ENCODE measurements around the gene CNNM4. TPM values are rescaled to one million over a fixed set of nuclear protein-coding genes. Genes with fewer than 3 reads are reported as not detected.

The CNNM4 gene
- polyA plus RNA-seq, 1 experiment: 7.2 TPM

GRCh38 chr2:96842600-96842999 is 81.9 kb downstream of the CNNM4 start:
- no peak for DNase-seq (ENCODE audit: low read depth)
- ChIA-PET POLR2A (interaction anchor here (0.7 kb wide), 1 partner anchor 330 kb away, joined by 6 read pairs; no protein-coding TSS in a partner anchor), CTCF (interaction anchor here (1.5 to 1.9 kb wide), 2 partner anchors 15 to 109 kb away, joined by 6 to 15 read pairs; partner anchors contain the start of gene ANKRD39)
- no peaks in the 10 kb centered on the region; the same call in 1 of the 2 replicates for H3K36me3 ChIP-seq (ENCODE audit: control insufficient read depth, insufficient read depth, low read length)
- H3K27me3 ChIP-seq (ENCODE audit: control insufficient read depth, insufficient read depth, low read length): no peaks in the 10 kb centered on the region
- no peak for TF ChIP-seq CTCF (IDR thresholded peaks at IDR 0.05; ENCODE audit: insufficient read depth, low read depth, low read length)
- no peak overlapping the region for H3K4me3 ChIP-seq (ENCODE audit: low read depth, low read length)

DNA sequence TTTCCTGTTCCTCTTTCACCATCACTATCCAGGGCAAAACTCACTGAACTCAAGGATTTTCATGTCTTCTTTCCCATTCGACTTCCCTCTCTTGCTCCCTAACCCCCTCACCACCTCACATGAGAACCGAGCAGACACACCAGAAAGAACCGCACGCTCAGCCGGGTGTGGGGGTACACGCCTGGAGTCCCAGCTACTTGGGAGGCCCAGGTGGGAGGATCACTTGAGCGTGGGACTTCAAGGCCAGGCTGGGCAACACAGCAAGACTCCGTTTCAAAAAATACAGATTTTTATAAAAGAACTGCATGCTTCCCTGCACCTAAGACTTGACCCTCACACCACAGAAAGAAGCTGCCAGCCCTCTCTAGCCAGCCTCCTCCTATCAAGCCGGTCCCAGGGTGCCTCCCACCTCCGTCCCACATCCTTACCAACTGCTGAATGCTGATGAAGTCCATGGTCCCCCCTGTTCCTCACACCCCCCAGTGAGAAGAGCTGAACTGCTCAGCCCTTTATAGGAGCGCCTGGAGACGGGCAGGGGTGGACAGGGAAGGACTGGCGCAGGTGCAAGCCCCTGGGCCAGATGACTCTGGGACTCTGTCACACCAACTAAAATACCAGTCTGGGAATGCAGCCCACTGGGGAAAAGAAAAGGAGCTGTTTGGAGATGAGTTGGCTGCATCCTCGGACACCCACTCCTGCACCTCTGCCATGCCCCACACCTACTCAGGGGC is 83.0 kb downstream of the CNNM4 start, which contains the start of gene ANKRD23:
ANKRD23 (minus strand) TSS at position 484 of the 731 bp plus-strand sequence; CDS start at position 455, 29 bp downstream.
- Histone ChIP-seq H3K36me3 (ENCODE audit: control insufficient read depth, insufficient read depth, low read length) (peaks cover 3% of the 10 kb centered on the region), H3K4me3 (ENCODE audit: low read depth, low read length) (no peak within 1 kb of the TSS), H3K27me3 (ENCODE audit: control insufficient read depth, insufficient read depth, low read length) (no peaks in the 10 kb centered on the region)
- POLR2A ChIA-PET: no interaction called here
- CTCF ChIA-PET: interaction anchor here (0.7 to 1.9 kb wide), 3 partner anchors 11 to 14 kb away, joined by 3 to 15 read pairs (median 4); partner anchors contain the start of gene ANKRD39
- TF ChIP-seq CTCF (IDR thresholded peaks at IDR 0.05; ENCODE audit: insufficient read depth, low read depth, low read length): no peak
- no peak for DNase-seq (ENCODE audit: low read depth)

GRCh38 chr2:96844405-96844808 is 83.7 kb downstream of the CNNM4 start:
- CTCF ChIA-PET: interaction anchor here (1.2 to 1.5 kb wide), 2 partner anchors 13 to 24 kb away, joined by 3 to 5 read pairs; partner anchors contain the start of gene ANKRD39
- Histone ChIP-seq H3K4me3 (ENCODE audit: low read depth, low read length) (no peak overlapping the region), H3K36me3 (ENCODE audit: control insufficient read depth, insufficient read depth, low read length) (peaks cover 3% of the 10 kb centered on the region), H3K27me3 (ENCODE audit: control insufficient read depth, insufficient read depth, low read length) (no peaks in the 10 kb centered on the region)
- POLR2A ChIA-PET: no interaction called here
- no peak for DNase-seq (ENCODE audit: low read depth)
- no peak for TF ChIP-seq CTCF (IDR thresholded peaks at IDR 0.05; ENCODE audit: insufficient read depth, low read depth, low read length)

GRCh38 chr2:96846825-96847224 is 86.1 kb downstream of the CNNM4 start:
- POLR2A ChIA-PET: no interaction called here
- DNase-seq (ENCODE audit: low read depth): no peak
- TF ChIP-seq CTCF (IDR thresholded peaks at IDR 0.05; ENCODE audit: insufficient read depth, low read depth, low read length): no peak
- H3K36me3 ChIP-seq (ENCODE audit: control insufficient read depth, insufficient read depth, low read length): peaks cover 8% of the 10 kb centered on the region
- CTCF ChIA-PET: no interaction called here
- H3K27me3 ChIP-seq (ENCODE audit: control insufficient read depth, insufficient read depth, low read length): no peaks in the 10 kb centered on the region
- H3K4me3 ChIP-seq (ENCODE audit: low read depth, low read length): no peak overlapping the region

DNA sequence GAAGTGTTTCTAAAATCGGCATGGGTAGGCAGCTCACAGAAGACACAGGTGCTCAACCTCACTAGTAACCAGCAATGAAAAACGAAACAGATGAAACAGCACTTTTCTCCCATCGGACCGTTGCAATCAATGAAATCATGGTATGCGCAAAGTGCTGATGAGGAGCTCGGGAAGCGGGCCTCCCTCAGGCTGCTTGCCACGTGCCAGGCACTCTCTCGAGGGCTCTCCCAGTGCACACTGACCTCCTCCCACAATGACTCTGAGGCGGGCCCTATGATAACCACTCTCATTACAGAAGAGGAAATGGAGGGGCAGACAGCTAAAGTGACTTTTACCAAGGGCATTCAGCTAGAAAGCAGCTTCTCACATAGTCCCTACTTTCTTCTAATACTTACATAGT is 86.9 kb downstream of the CNNM4 start:
- H3K36me3 ChIP-seq (ENCODE audit: control insufficient read depth, insufficient read depth, low read length): peaks cover 8% of the 10 kb centered on the region
- no peak overlapping the region for H3K4me3 ChIP-seq (ENCODE audit: low read depth, low read length)
- DNase-seq (ENCODE audit: low read depth): no peak
- ChIA-PET POLR2A (interaction anchor here (0.6 kb wide), 1 partner anchor 10 kb away, joined by 3 read pairs; no protein-coding TSS in a partner anchor), CTCF (interaction anchor here (0.6 to 1.8 kb wide), 3 partner anchors 10 to 103 kb away, joined by 3 to 6 read pairs (median 6); partner anchors contain the start of gene ANKRD39)
- no peak for TF ChIP-seq CTCF (IDR thresholded peaks at IDR 0.05; ENCODE audit: insufficient read depth, low read depth, low read length)
- H3K27me3 ChIP-seq (ENCODE audit: control insufficient read depth, insufficient read depth, low read length): no peaks in the 10 kb centered on the region

Data from BJ (cell line).